BE2C (cell line): ENCODE results near the gene HLCS.

Experiments used
- DNase-seq: peaks from one replicate; pipeline ENCODE4 v3.0.0-alpha.2; 2020
- H3K27me3 ChIP-seq: fragments of 250-450 bp; sonication (Bioruptor Pico); 2 replicates; pipeline ENCODE4 v1.5.1; 2020; ENCODE audit warnings: mild to moderate bottlenecking
- H3K36me3 ChIP-seq: fragments of 250-450 bp; sonication (Bioruptor Pico); 2 replicates; pipeline ENCODE4 v1.5.1; 2020; ENCODE audit warnings: mild to moderate bottlenecking
- H3K4me1 ChIP-seq: fragments of 250-450 bp; sonication (Bioruptor Pico); 2 replicates; pipeline ENCODE4 v1.5.1; 2020
- H3K4me3 ChIP-seq: 2 replicates; pipeline ENCODE4 v1.5.1; 2011; ENCODE audit warnings: low read depth, low read length
- H3K9me3 ChIP-seq: fragments of 250-450 bp; sonication (Bioruptor Pico); 2 replicates; pipeline ENCODE4 v1.5.1; 2020
- TF ChIP-seq, protein P1 (sequence below): IDR thresholded peaks from 2 replicates; pipeline ENCODE4 v1.5.1; 2012; ENCODE audit warnings: mild to moderate bottlenecking, low read depth, low read length

HLCS gene

DNA sequence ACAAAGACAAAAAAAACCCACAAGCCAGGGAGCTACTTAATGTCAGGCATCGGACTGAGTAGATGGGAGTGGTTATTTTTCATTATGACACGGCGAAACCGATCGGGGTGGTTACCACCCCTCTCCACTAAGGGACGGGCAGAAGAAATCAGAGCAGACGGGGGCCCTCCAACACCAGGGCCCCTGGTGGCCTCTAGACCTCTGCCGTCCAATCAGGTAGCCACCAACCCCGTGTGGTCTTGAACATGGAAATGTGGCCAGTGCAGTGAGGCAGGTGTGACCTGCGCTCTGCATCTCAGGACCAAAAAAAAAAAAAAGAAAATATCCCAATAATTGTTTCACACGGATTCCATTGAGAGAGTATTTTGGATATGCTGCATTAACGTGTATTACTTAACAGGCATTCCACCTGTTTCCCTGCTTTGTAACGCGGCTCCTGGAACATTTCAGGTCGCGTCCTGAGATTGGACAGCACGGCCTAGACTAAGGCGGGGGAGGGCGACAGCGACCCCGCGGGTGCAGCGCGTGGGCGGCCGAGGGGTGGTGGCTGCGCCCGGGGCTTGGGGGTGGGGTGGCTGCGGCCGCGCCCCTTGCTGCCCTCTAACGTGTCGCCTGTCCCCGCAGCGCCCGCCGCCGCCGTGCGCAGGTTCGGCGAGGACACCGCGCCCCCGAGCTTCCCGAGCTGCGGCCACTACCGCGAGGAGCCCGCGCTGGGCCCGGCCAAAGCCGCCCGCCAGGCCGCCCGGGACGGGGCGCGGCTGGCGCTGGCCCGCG is 219.2 kb downstream of the HLCS start:
- no peaks in the 10 kb centered on the region for H3K9me3 ChIP-seq
- H3K27me3 ChIP-seq, result peaks cover 9% of the 10 kb centered on the region
- TF ChIP-seq, protein P1, sequence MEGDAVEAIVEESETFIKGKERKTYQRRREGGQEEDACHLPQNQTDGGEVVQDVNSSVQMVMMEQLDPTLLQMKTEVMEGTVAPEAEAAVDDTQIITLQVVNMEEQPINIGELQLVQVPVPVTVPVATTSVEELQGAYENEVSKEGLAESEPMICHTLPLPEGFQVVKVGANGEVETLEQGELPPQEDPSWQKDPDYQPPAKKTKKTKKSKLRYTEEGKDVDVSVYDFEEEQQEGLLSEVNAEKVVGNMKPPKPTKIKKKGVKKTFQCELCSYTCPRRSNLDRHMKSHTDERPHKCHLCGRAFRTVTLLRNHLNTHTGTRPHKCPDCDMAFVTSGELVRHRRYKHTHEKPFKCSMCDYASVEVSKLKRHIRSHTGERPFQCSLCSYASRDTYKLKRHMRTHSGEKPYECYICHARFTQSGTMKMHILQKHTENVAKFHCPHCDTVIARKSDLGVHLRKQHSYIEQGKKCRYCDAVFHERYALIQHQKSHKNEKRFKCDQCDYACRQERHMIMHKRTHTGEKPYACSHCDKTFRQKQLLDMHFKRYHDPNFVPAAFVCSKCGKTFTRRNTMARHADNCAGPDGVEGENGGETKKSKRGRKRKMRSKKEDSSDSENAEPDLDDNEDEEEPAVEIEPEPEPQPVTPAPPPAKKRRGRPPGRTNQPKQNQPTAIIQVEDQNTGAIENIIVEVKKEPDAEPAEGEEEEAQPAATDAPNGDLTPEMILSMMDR, result no peak
- no peak for DNase-seq
- no peaks in the 10 kb centered on the region for H3K4me1 ChIP-seq
- H3K36me3 ChIP-seq, result no peaks in the 10 kb centered on the region
- H3K4me3 ChIP-seq, result peak overlapping the region; percentile 46

DNA sequence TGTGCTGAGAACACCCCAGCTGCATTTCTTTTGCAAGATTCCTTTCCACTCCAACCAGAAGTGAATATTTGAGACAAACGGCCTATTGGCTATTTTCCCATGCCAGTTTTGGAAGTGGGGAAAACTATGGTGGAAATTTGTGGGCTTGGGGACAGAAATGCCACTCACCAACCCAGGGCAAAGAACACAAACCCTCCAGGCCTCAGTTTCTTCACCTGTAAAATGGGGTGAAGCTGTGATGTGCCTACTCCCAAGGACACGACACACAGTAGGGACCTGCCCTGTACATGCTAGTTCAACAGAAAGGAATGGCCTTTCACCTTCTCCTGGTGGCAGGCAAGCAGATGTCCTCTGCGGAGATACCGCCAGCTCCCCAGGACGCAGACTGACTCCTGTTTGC is 221.0 kb downstream of the HLCS start:
- TF ChIP-seq, protein P1, result no peak
- H3K4me1 ChIP-seq, result no peaks in the 10 kb centered on the region
- H3K36me3 ChIP-seq, result no peaks in the 10 kb centered on the region
- H3K9me3 ChIP-seq, result no peaks in the 10 kb centered on the region
- peaks cover 9% of the 10 kb centered on the region for H3K27me3 ChIP-seq
- no peak overlapping the region; the same call in 1 of the 2 replicates for H3K4me3 ChIP-seq
- no peak for DNase-seq

DNA sequence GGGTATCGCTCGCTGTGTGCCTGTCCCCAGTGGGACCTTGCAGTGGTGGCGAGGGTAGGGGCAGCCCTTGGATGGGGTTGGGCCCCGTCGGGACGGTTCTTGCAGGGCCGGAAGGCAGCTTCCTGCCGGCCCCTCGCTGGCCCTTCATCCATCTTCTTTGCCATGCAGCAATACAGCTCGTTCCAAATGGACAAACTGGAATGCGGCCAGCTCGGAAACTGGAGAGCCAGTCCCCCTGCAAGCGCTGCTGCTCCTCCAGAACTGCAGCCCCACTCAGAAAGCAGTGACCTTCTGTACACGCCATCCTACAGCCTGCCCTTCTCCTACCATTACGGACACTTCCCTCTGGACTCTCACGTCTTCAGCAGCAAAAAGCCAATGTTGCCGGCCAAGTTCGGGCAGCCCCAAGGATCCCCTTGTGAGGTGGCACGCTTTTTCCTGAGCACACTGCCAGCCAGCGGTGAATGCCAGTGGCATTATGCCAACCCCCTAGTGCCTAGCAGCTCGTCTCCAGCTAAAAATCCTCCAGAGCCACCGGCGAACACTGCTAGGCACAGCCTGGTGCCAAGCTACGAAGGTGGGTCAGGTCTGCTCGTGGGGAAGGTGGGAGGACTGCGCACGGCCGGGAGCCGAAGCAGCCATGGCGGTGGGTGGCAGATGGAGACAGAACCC is 221.8 kb downstream of the HLCS start:
- Histone ChIP-seq H3K36me3 (no peaks in the 10 kb centered on the region), H3K4me1 (no peaks in the 10 kb centered on the region), H3K27me3 (peaks cover 9% of the 10 kb centered on the region), H3K9me3 (no peaks in the 10 kb centered on the region), H3K4me3 (peak overlapping the region; percentile 55)
- TF ChIP-seq, protein P1, result no peak
- peak; percentile 75 for DNase-seq

DNA sequence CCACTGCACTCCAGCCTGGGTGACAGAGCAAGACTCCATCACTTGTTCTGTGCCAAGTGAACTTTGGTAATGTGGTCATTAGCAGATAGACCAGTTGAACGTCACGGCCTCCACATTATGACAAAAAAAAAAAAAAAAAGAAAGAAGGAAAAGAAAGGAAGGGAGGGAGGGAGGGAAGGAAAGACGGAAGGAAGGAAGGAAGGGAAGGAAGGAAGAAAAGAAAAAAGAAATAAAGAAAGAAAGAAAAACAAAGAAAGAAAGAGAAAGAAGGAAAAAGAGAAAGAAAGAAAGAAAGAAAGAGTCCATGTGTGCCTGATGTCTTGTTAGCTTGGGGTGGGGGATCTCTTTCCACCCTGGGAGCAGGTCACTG is 222.3 kb downstream of the HLCS start:
- TF ChIP-seq, protein P1, result no peak
- peak overlapping the region; percentile 55 for H3K4me3 ChIP-seq
- peaks cover 9% of the 10 kb centered on the region for H3K27me3 ChIP-seq
- H3K36me3 ChIP-seq, result no peaks in the 10 kb centered on the region
- no peaks in the 10 kb centered on the region for H3K4me1 ChIP-seq
- no peak for DNase-seq
- H3K9me3 ChIP-seq, result no peaks in the 10 kb centered on the region

GRCh38 chr21:36743446-36743845 is 223.0 kb downstream of the HLCS start:
- Histone ChIP-seq H3K36me3 (no peaks in the 10 kb centered on the region), H3K4me1 (no peaks in the 10 kb centered on the region)

More at GRCh38 chr21:36743446-36743845, 223.0 kb downstream of the HLCS start:
- DNase-seq, result no peak
- no peaks in the 10 kb centered on the region for H3K9me3 ChIP-seq
- TF ChIP-seq, protein P1, result no peak
- H3K4me3 ChIP-seq, result no peak overlapping the region
- H3K27me3 ChIP-seq, result peaks cover 6% of the 10 kb centered on the region
